ENCODE measurements around the gene WDR77. TPM values are rescaled to one million over a fixed set of nuclear protein-coding genes. Genes with fewer than 3 reads are reported as not detected.

WDR77 gene
- polyA plus RNA-seq, 3 donors from 2014 or later: 33.6 to 37.9 (median 36.3) TPM

DNA sequence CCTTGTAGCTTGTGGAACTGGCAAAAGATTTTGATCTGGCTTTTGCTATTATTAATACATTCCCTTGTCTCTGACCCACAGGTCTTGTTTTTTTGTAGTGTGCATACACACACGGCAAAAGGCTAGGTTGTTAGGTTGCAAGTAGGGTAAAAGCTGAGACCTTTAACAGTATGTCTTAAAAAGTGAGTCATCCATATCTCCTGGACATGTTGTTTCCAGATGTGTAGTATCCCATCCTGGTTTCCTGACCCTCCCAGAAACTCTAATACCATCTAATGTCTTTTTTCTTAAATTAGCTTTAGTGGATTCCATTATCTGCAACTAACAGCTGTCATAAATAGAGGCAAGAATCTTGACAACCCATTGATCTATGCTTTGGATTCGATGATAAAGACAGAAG is 36.2 kb downstream of the WDR77 start:
- Mint-ChIP-seq H3K4me3 (no peak overlapping the region), H3K27ac (no peak overlapping the region), H3K4me1 (no peaks in the 10 kb centered on the region), H3K36me3 (peaks cover 0 to 6% (median 4%) of the 10 kb centered on the region in 3 donors), H3K9me3 (no peaks in the 10 kb centered on the region), H3K27me3 (ENCODE audit: low read depth in 3 of 3) (peaks cover 1 to 11% (median 8%) of the 10 kb centered on the region in 3 donors)
- no peak for DNase-seq

DNA sequence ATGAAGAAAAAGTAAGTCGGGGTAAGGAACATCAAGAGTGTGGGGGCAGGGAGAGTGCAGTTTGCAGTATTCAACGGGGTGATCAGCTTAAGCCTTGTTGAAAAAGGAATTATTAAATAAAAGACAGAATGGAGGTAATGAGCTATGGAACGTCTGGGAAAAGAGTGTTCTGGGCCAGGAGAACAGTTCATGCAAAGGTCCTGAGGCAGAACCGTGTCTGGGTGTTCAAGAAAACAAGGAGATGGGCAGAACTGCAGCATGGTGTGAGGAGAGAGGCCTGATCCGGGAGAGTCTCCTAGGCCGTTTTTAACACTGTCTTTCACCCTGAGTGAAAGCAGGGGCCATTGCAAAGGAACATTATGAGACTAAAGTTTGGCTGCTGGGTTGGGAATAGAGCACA is 41.8 kb downstream of the WDR77 start:
- H3K4me1 Mint-ChIP-seq: peaks cover 0 to 4% of the 10 kb centered on the region in 2 donors
- H3K27ac Mint-ChIP-seq: no peak overlapping the region
- peaks cover 6 to 8% (median 8%) of the 10 kb centered on the region in 3 donors for H3K27me3 Mint-ChIP-seq (ENCODE audit: low read depth in 3 of 3)
- no peaks in the 10 kb centered on the region for H3K9me3 Mint-ChIP-seq
- H3K4me3 Mint-ChIP-seq: no peak overlapping the region
- H3K36me3 Mint-ChIP-seq: no peaks in the 10 kb centered on the region
- no peak for DNase-seq

DNA sequence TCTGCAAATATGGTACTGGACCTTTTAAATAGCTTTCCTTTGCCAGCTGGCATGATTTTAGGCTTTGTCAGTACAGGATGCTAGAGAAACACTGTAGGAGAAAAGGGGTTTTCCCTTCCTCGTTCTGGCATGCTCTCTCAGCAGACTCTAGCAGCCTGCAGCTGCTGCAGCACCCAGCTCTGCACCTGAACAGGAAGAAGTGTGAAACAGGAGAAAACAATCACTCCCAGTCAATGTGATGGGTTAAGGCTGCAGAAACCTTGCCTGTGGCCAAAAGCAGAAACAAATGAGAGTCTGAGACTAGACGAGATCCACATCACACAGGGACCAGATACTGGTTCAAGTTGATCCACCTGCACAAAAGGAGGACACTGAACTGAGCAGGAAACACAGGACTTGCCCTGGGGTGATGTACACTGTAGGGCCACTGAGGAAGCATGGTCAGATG is 42.7 kb downstream of the WDR77 start:
- Mint-ChIP-seq H3K27me3 (ENCODE audit: low read depth in 3 of 3) (peaks cover 6 to 8% (median 8%) of the 10 kb centered on the region in 3 donors), H3K4me1 (peaks cover 0 to 4% of the 10 kb centered on the region in 2 donors), H3K36me3 (no peaks in the 10 kb centered on the region), H3K4me3 (no peak overlapping the region), H3K9me3 (no peaks in the 10 kb centered on the region), H3K27ac (no peak overlapping the region)
- no peak for DNase-seq

DNA sequence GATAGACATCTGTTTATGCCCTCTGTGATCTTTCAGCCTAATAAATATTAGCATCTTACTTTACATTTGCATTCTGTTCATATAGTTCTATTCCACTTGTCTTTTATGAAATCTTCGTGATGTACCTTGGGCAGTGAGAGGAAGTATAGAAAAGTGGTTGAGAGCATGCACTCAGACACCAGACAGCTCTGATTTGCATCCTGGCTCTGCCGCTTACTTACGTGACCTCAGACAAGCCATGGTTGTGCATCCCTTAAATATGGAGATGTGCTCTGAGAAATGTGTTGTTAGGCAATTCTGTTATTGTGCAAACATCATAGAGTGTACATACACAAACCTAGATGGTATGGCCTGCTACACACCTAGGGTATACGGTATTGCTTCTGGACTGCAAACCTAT is 44.5 kb downstream of the WDR77 start:
- Mint-ChIP-seq H3K27me3 (ENCODE audit: low read depth in 3 of 3) (peaks cover 2 to 5% (median 5%) of the 10 kb centered on the region in 3 donors), H3K4me1 (peaks cover 0 to 4% of the 10 kb centered on the region in 2 donors), H3K36me3 (no peaks in the 10 kb centered on the region), H3K27ac (no peak overlapping the region), H3K9me3 (no peaks in the 10 kb centered on the region), H3K4me3 (no peak overlapping the region)
- no peak for DNase-seq

DNA sequence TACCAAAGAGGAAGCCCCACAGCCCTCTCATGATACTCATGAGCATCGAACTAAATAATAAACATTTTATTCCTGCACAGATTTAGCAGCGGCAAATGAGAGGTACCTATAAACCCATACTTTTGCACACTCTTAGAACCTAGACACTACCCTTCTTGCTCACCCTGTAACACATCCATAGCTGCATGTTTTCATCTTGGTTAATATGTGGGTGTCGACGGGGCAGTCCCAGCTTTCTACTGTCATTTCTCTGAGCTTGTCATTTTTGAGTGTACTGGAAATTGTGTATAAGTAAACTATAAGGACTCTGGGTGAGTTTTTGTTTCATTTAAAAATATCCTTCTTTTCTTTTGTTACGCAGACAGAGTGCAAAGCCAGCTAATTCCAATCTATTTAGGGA is 47.0 kb downstream of the WDR77 start:
- no peaks in the 10 kb centered on the region for H3K36me3 Mint-ChIP-seq
- no peak for DNase-seq
- H3K4me1 Mint-ChIP-seq: peaks cover 0 to 4% of the 10 kb centered on the region in 2 donors
- peaks cover 0 to 4% (median 0%) of the 10 kb centered on the region in 6 donors for H3K9me3 Mint-ChIP-seq
- H3K4me3 Mint-ChIP-seq: no peak overlapping the region
- H3K27ac Mint-ChIP-seq: no peak overlapping the region
- H3K27me3 Mint-ChIP-seq (ENCODE audit: low read depth in 3 of 3): peaks cover 0 to 5% (median 2%) of the 10 kb centered on the region in 3 donors

DNA sequence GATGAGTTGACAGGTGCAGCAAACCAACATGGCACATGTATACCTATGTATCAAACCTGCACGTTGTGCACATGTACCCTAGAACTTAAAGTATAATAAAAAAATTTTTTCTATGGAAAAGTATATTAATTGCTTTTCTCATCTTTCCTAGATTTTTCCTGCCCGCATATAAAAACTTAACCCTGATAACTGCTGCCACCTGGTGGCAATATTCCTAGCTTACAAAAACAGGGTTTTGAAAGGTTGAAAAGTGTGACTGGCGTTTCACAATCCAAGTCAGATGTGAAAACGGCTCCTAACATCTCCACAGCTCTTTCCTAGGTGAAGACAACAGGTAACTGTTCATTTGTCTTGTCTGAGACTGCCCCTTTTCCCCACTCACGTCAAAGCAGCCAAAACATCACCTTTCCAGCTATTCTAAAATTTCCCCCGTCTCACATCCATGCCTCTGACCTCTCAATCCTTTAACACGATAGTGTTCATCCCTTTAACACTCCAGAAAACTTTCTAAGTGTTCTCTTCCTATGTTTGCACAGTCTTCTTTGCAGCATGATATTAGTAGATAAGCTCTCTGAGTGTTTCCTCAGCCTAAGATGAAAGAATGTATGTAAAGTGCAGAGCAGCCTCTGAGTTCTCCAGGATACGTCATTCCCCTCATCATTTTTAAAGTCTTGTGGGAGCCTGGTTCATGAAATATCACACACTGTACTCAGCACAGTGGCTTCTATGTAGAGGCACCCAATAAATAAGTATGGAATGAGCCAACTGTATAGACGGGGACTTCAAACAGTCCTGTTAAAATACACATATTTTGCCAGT is 49.1 kb downstream of the WDR77 start:
- Mint-ChIP-seq H3K36me3 (no peaks in the 10 kb centered on the region), H3K27me3 (ENCODE audit: low read depth in 3 of 3) (peaks cover 0 to 4% (median 2%) of the 10 kb centered on the region in 3 donors), H3K4me3 (no peak overlapping the region), H3K9me3 (peaks cover 0 to 4% (median 0%) of the 10 kb centered on the region in 6 donors), H3K27ac (no peak overlapping the region), H3K4me1 (no peaks in the 10 kb centered on the region)
- DNase-seq: peak; percentile 27 to 41 (median 38)

DNA sequence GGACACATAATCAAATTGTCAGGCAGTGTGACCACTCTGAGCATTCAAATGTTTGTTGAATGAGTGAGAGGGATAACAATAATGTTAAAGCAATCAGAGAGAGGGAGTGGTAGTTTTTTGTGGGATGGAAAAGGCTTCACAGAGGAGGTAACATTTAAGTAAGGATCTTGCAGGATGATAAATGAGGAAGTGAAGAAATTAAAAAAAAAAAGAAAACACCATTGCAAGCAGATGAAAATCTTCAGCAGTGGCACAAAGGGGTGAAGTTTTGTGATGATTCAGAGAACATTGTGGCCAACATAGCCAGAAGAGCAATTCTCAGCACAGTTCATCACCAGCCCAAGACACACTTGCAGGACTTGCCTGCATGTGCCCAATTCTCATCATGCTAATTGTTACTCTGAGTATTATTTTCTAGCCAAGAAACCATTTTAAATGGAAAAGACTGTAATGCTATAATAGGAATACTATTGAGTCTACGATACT is 56.6 kb downstream of the WDR77 start:
- no peaks in the 10 kb centered on the region for H3K4me1 Mint-ChIP-seq
- H3K27me3 Mint-ChIP-seq (ENCODE audit: low read depth in 3 of 3): peaks cover 0 to 16% (median 4%) of the 10 kb centered on the region in 3 donors
- peaks cover 0 to 1% (median 0%) of the 10 kb centered on the region in 6 donors for H3K9me3 Mint-ChIP-seq
- H3K4me3 Mint-ChIP-seq: no peak overlapping the region
- H3K36me3 Mint-ChIP-seq: no peaks in the 10 kb centered on the region
- no peak for DNase-seq
- H3K27ac Mint-ChIP-seq: no peak overlapping the region

DNA sequence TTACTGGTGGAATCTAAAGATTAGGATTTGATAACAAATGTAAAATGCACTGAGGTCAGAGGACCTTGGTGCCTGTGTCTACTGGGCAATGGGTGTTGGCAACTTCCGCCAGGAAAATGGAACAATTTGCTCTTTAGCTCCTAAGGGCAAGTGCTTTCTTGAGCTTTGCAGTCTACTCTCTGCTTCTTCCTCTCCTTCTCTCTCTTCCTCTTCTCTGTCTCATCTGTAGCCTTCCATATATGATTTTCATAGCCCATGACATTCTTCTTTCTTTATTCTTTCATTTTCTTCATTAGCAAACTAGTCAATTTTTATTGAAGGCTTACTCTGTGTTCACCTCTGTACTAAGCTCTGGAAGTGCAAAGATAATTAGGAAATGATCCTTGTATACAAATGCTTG is 57.0 kb downstream of the WDR77 start:
- H3K4me1 Mint-ChIP-seq: no peaks in the 10 kb centered on the region
- DNase-seq: no peak
- H3K27ac Mint-ChIP-seq: no peak overlapping the region
- H3K36me3 Mint-ChIP-seq: no peaks in the 10 kb centered on the region
- H3K9me3 Mint-ChIP-seq: peaks cover 0 to 1% (median 0%) of the 10 kb centered on the region in 6 donors
- no peak overlapping the region for H3K4me3 Mint-ChIP-seq
- H3K27me3 Mint-ChIP-seq (ENCODE audit: low read depth in 3 of 3): peaks cover 0 to 18% (median 4%) of the 10 kb centered on the region in 3 donors

Other genes starting within 250 kb of the WDR77 start
- gene DENND2D, start 248.6 kb downstream of the WDR77 start, polyA plus RNA-seq: 100 to 1,000 TPM; 145 to 474 (median 264) TPM
- gene CHI3L2, start 221.5 kb downstream of the WDR77 start, polyA plus RNA-seq: 10 to 100 TPM; 36.2 to 57.1 (median 42.8) TPM
- not detected for gene CHIA, start 158.4 kb downstream of the WDR77 start, polyA plus RNA-seq
- not detected for gene OVGP1, start 21.5 kb downstream of the WDR77 start, polyA plus RNA-seq
- gene ATP5PB, start 208 bp upstream of the WDR77 start, polyA plus RNA-seq: 100 to 1,000 TPM; 495 to 624 (median 521) TPM
- 100 to 1,000 TPM; 421 to 818 (median 559) TPM for gene C1orf162, start 24.7 kb upstream of the WDR77 start, polyA plus RNA-seq
- under 1 TPM in 1 of 3 donors, not detected in 2; 0.23 TPM for gene ADORA3, start 54.4 kb upstream of the WDR77 start, polyA plus RNA-seq
- gene TMIGD3, start 54.4 kb upstream of the WDR77 start, polyA plus RNA-seq: not detected
- 10 to 100 TPM; 45.6 to 67.3 (median 61.1) TPM for gene RAP1A, start 170.5 kb upstream of the WDR77 start, polyA plus RNA-seq